GM23338 (cell line): Measurements from ENCODE around the gene CYP2E1. TPM values are rescaled to one million over a fixed set of nuclear protein-coding genes. Genes with fewer than 3 reads are reported as not detected.

Experiments used
- ATAC-seq: fragments of 200-7000 bp; cut with Tn5 transposase; 3 replicates; pipeline ENCODE4 v1.9.1; 2020
- DNase-seq: peaks from one replicate; pipeline ENCODE4 v3.0.0-alpha.2; 2015; ENCODE audit warnings: low spot score
- H2AFZ ChIP-seq: fragments of 200-600 bp; sonication (generic); 2 replicates; pipeline ENCODE4 v1.8.0; 2016; ENCODE audit warnings: antibody characterized with exemption, mild to moderate bottlenecking, moderate library complexity
- H3F3A ChIP-seq: fragments of 200-600 bp; sonication (generic); replicated peaks from 2 replicates; pipeline ENCODE4 v1.8.0; 2017; ENCODE audit warnings: antibody characterized with exemption, mixed run types, low read depth
- H3K27ac ChIP-seq: fragments of 200-600 bp; sonication (generic); 2 replicates; pipeline ENCODE4 v1.6.1; 2016; ENCODE audit warnings: low read depth
- H3K27me3 ChIP-seq: fragments of 200-600 bp; sonication (generic); 2 replicates; pipeline ENCODE4 v1.8.0; 2016; ENCODE audit warnings: mild to moderate bottlenecking, mixed run types, moderate library complexity; ENCODE audit not compliant: insufficient read depth
- H3K36me3 ChIP-seq: fragments of 200-600 bp; sonication (generic); 2 replicates; pipeline ENCODE4 v1.8.0; 2016; ENCODE audit warnings: mild to moderate bottlenecking; ENCODE audit not compliant: insufficient read depth
- H3K4me1 ChIP-seq: fragments of 200-600 bp; sonication (generic); 2 replicates; pipeline ENCODE4 v1.8.0; 2016; ENCODE audit warnings: mild to moderate bottlenecking, moderate library complexity; ENCODE audit not compliant: insufficient read depth
- H3K4me2 ChIP-seq: fragments of 200-600 bp; sonication (generic); 2 replicates; pipeline ENCODE4 v1.7.1; 2017; ENCODE audit warnings: mixed run types
- H3K4me3 ChIP-seq: fragments of 200-600 bp; sonication (generic); 2 replicates; pipeline ENCODE4 v1.6.1; 2016; ENCODE audit warnings: mixed run types
- H3K79me2 ChIP-seq: fragments of 200-600 bp; sonication (generic); replicated peaks from 2 replicates; pipeline ENCODE4 v1.8.0; 2017; ENCODE audit warnings: mild to moderate bottlenecking; ENCODE audit not compliant: insufficient read depth
- H3K9me2 ChIP-seq: fragments of 200-600 bp; sonication (generic); 2 replicates; pipeline ENCODE4 v1.8.0; 2017; ENCODE audit not compliant: insufficient read depth
- H4K20me1 ChIP-seq: fragments of 200-600 bp; sonication (generic); replicated peaks from 2 replicates; pipeline ENCODE4 v1.8.0; 2017; ENCODE audit warnings: mild to moderate bottlenecking; ENCODE audit not compliant: insufficient read depth
- H3K27ac Mint-ChIP-seq: 2 replicates; pipeline ENCODE4 v1.8.0; 2020; ENCODE audit warnings: inconsistent platforms, mild to moderate bottlenecking, moderate library complexity, mixed read lengths
- H3K27me3 Mint-ChIP-seq: 3 replicates; pipeline ENCODE4 v1.8.0; 2022; ENCODE audit warnings: low read depth, mild to moderate bottlenecking, moderate library complexity, mixed read lengths, inconsistent platforms; ENCODE audit not compliant: insufficient read depth, poor library complexity
- H3K36me3 Mint-ChIP-seq: 3 replicates; pipeline ENCODE4 v1.8.0; 2021; ENCODE audit warnings: low read depth, mild to moderate bottlenecking, inconsistent platforms, moderate library complexity, mixed read lengths
- H3K4me1 Mint-ChIP-seq: 3 replicates; pipeline ENCODE4 v1.8.0; 2020; ENCODE audit warnings: mild to moderate bottlenecking, inconsistent platforms, mixed read lengths
- H3K4me3 Mint-ChIP-seq: 3 replicates; pipeline ENCODE4 v1.8.0; 2021; ENCODE audit warnings: moderate library complexity, mild to moderate bottlenecking, inconsistent platforms, mixed read lengths
- H3K9me3 Mint-ChIP-seq: 3 replicates; pipeline ENCODE4 v1.8.0; 2020; ENCODE audit warnings: moderate library complexity, mild to moderate bottlenecking, inconsistent platforms, mixed read lengths
- CREB1 ChIP-seq: fragments of 250-450 bp; sonication (Bioruptor Pico); IDR thresholded peaks from 2 replicates; pipeline ENCODE4 v1.5.0; 2020; ENCODE audit warnings: low read depth, mild to moderate bottlenecking, moderate library complexity
- EZH2 ChIP-seq: fragments of 200-600 bp; sonication (generic); IDR thresholded peaks from one replicate; pipeline ENCODE4 v1.8.0; 2017; ENCODE audit warnings: antibody characterized with exemption, mild to moderate bottlenecking, low read depth; ENCODE audit not compliant: unreplicated experiment
- EZH2phosphoT487 ChIP-seq: fragments of 200-600 bp; sonication (generic); IDR thresholded peaks from one replicate; pipeline ENCODE4 v1.8.1; 2018; ENCODE audit warnings: antibody characterized with exemption; ENCODE audit not compliant: unreplicated experiment
- JUNB ChIP-seq: IDR thresholded peaks from one replicate; pipeline ENCODE4 v1.6.1; 2016; ENCODE audit warnings: antibody characterized with exemption; ENCODE audit not compliant: unreplicated experiment
- NANOG ChIP-seq: IDR thresholded peaks from 2 replicates; pipeline ENCODE4 v1.6.1; 2016; ENCODE audit warnings: antibody characterized with exemption, borderline replicate concordance
- STAT1 ChIP-seq: IDR thresholded peaks from one replicate; pipeline ENCODE4 v1.6.1; 2016; ENCODE audit warnings: antibody characterized with exemption; ENCODE audit not compliant: unreplicated experiment
- ZNF114 ChIP-seq: fragments of 250-450 bp; sonication (Bioruptor Pico); IDR thresholded peaks from 2 replicates; pipeline ENCODE4 v1.5.0; 2020; ENCODE audit warnings: mild to moderate bottlenecking, moderate library complexity
- ZNF331 ChIP-seq: fragments of 250-450 bp; sonication (Bioruptor Pico); IDR thresholded peaks from 2 replicates; pipeline ENCODE4 v1.5.0; 2020; ENCODE audit warnings: low read depth, mild to moderate bottlenecking, moderate library complexity
- polyA plus RNA-seq: library from polyadenylated mRNA; unstranded; fragments of >200 nt; fragmentation: Nextera tagmentation; extraction: Ambion mirVana; gene quantifications from 2 replicates; pipeline ENCODE4 v1.2.1, GENCODE V29; 2016
- total RNA-seq: library from RNA; depleted of rRNA; stranded (reverse); fragments of >200 nt; shearing (Covaris generic); gene quantifications from 2 replicates; pipeline ENCODE4 v1.2.3, GENCODE V29; 2014
- TF ChIP-seq, protein P1 (sequence below): IDR thresholded peaks from 2 replicates; pipeline ENCODE4 v1.6.1; 2016; ENCODE audit warnings: antibody characterized with exemption
- TF ChIP-seq, protein P2 (sequence below): IDR thresholded peaks from one replicate; pipeline ENCODE4 v1.6.1; 2018; ENCODE audit warnings: antibody characterized with exemption; ENCODE audit not compliant: unreplicated experiment
- TF ChIP-seq, protein P3 (sequence below), 2 experiments: fragments of 200-600 bp in 1 of 2; sonication (generic) in 1 of 2; conservative IDR thresholded peaks; 2 replicates each; pipeline versions ENCODE4 v1.5.1 to v1.6.1; 2016 to 2017; ENCODE audit warnings: antibody characterized with exemption in 2 of 2, low read depth in 2 of 2, mild to moderate bottlenecking in 2 of 2, moderate library complexity in 1 of 2
- TF ChIP-seq, protein P4 (sequence below): fragments of 250-450 bp; sonication (Bioruptor Pico); IDR thresholded peaks from 2 replicates; pipeline ENCODE4 v1.5.0; 2020; ENCODE audit warnings: mild to moderate bottlenecking, moderate library complexity

The CYP2E1 gene
- total and polyA plus RNA-seq, 2 experiments from 2014 or later, result 0.97 to 2.2 TPM

DNA sequence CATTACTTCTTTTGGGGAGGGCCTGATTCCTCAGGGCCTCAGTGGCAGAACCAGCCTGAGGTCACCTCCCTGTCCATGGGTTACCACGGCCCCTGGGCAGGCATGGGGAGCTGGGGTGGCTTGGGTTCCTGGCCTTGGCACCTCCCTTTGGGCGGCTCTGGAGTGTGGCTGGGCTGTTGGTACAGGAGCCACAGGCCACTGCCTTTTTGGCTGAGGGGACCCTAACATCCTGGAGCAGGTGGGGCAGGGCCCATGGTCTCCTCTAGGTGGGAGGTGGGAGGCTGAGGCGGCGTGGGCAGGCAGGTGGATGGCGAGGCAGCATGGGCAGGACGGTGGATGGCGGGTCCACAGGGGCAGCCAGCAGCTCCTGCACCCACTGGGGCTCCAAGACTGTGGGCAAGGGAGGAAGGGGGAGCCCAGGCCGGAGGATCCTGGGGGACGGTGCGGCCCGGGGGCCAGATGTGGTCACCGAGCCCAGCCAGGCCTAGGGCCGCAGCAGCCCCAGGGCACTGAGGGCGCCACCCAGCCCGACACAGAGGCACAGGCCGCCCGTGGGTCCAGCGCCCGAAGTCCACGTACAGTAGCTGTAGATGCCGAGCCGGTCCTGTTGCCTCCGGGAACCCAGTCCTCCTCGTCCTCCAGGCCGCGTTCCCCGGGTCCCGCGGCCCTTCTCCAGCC, 40.6 kb downstream of the CYP2E1 start:
- Histone ChIP-seq H3F3A (no peaks in the 10 kb centered on the region), H3K4me1 (no peaks in the 10 kb centered on the region), H4K20me1 (no peaks in the 10 kb centered on the region), H3K79me2 (no peaks in the 10 kb centered on the region), H3K27me3 (peaks cover 20% of the 10 kb centered on the region), H2AFZ (no peak overlapping the region), H3K9me2 (no peaks in the 10 kb centered on the region), H3K27ac (no peak overlapping the region), H3K36me3 (no peaks in the 10 kb centered on the region), H3K4me2 (no peak overlapping the region), H3K4me3 (peak overlapping the region; percentile 41; the same call in 1 of the 2 replicates)
- no peak for DNase-seq
- TF ChIP-seq NANOG (no peak), EZH2 (no peak), STAT1 (no peak), ZNF331 (CRISPR knock-in tag) (no peak), JUNB (no peak), CREB1 (CRISPR knock-in tag) (no peak), EZH2phosphoT487 (no peak), ZNF114 (CRISPR knock-in tag) (no peak)
- TF ChIP-seq, protein P1, sequence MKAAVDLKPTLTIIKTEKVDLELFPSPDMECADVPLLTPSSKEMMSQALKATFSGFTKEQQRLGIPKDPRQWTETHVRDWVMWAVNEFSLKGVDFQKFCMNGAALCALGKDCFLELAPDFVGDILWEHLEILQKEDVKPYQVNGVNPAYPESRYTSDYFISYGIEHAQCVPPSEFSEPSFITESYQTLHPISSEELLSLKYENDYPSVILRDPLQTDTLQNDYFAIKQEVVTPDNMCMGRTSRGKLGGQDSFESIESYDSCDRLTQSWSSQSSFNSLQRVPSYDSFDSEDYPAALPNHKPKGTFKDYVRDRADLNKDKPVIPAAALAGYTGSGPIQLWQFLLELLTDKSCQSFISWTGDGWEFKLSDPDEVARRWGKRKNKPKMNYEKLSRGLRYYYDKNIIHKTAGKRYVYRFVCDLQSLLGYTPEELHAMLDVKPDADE, result no peak
- TF ChIP-seq, protein P2, sequence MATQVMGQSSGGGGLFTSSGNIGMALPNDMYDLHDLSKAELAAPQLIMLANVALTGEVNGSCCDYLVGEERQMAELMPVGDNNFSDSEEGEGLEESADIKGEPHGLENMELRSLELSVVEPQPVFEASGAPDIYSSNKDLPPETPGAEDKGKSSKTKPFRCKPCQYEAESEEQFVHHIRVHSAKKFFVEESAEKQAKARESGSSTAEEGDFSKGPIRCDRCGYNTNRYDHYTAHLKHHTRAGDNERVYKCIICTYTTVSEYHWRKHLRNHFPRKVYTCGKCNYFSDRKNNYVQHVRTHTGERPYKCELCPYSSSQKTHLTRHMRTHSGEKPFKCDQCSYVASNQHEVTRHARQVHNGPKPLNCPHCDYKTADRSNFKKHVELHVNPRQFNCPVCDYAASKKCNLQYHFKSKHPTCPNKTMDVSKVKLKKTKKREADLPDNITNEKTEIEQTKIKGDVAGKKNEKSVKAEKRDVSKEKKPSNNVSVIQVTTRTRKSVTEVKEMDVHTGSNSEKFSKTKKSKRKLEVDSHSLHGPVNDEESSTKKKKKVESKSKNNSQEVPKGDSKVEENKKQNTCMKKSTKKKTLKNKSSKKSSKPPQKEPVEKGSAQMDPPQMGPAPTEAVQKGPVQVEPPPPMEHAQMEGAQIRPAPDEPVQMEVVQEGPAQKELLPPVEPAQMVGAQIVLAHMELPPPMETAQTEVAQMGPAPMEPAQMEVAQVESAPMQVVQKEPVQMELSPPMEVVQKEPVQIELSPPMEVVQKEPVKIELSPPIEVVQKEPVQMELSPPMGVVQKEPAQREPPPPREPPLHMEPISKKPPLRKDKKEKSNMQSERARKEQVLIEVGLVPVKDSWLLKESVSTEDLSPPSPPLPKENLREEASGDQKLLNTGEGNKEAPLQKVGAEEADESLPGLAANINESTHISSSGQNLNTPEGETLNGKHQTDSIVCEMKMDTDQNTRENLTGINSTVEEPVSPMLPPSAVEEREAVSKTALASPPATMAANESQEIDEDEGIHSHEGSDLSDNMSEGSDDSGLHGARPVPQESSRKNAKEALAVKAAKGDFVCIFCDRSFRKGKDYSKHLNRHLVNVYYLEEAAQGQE, result no peak
- TF ChIP-seq, protein P3, sequence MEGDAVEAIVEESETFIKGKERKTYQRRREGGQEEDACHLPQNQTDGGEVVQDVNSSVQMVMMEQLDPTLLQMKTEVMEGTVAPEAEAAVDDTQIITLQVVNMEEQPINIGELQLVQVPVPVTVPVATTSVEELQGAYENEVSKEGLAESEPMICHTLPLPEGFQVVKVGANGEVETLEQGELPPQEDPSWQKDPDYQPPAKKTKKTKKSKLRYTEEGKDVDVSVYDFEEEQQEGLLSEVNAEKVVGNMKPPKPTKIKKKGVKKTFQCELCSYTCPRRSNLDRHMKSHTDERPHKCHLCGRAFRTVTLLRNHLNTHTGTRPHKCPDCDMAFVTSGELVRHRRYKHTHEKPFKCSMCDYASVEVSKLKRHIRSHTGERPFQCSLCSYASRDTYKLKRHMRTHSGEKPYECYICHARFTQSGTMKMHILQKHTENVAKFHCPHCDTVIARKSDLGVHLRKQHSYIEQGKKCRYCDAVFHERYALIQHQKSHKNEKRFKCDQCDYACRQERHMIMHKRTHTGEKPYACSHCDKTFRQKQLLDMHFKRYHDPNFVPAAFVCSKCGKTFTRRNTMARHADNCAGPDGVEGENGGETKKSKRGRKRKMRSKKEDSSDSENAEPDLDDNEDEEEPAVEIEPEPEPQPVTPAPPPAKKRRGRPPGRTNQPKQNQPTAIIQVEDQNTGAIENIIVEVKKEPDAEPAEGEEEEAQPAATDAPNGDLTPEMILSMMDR (conservative IDR thresholded peaks at IDR 0.05; ENCODE audit: low read depth in 2 of 2), result no peak
- TF ChIP-seq, protein P4, sequence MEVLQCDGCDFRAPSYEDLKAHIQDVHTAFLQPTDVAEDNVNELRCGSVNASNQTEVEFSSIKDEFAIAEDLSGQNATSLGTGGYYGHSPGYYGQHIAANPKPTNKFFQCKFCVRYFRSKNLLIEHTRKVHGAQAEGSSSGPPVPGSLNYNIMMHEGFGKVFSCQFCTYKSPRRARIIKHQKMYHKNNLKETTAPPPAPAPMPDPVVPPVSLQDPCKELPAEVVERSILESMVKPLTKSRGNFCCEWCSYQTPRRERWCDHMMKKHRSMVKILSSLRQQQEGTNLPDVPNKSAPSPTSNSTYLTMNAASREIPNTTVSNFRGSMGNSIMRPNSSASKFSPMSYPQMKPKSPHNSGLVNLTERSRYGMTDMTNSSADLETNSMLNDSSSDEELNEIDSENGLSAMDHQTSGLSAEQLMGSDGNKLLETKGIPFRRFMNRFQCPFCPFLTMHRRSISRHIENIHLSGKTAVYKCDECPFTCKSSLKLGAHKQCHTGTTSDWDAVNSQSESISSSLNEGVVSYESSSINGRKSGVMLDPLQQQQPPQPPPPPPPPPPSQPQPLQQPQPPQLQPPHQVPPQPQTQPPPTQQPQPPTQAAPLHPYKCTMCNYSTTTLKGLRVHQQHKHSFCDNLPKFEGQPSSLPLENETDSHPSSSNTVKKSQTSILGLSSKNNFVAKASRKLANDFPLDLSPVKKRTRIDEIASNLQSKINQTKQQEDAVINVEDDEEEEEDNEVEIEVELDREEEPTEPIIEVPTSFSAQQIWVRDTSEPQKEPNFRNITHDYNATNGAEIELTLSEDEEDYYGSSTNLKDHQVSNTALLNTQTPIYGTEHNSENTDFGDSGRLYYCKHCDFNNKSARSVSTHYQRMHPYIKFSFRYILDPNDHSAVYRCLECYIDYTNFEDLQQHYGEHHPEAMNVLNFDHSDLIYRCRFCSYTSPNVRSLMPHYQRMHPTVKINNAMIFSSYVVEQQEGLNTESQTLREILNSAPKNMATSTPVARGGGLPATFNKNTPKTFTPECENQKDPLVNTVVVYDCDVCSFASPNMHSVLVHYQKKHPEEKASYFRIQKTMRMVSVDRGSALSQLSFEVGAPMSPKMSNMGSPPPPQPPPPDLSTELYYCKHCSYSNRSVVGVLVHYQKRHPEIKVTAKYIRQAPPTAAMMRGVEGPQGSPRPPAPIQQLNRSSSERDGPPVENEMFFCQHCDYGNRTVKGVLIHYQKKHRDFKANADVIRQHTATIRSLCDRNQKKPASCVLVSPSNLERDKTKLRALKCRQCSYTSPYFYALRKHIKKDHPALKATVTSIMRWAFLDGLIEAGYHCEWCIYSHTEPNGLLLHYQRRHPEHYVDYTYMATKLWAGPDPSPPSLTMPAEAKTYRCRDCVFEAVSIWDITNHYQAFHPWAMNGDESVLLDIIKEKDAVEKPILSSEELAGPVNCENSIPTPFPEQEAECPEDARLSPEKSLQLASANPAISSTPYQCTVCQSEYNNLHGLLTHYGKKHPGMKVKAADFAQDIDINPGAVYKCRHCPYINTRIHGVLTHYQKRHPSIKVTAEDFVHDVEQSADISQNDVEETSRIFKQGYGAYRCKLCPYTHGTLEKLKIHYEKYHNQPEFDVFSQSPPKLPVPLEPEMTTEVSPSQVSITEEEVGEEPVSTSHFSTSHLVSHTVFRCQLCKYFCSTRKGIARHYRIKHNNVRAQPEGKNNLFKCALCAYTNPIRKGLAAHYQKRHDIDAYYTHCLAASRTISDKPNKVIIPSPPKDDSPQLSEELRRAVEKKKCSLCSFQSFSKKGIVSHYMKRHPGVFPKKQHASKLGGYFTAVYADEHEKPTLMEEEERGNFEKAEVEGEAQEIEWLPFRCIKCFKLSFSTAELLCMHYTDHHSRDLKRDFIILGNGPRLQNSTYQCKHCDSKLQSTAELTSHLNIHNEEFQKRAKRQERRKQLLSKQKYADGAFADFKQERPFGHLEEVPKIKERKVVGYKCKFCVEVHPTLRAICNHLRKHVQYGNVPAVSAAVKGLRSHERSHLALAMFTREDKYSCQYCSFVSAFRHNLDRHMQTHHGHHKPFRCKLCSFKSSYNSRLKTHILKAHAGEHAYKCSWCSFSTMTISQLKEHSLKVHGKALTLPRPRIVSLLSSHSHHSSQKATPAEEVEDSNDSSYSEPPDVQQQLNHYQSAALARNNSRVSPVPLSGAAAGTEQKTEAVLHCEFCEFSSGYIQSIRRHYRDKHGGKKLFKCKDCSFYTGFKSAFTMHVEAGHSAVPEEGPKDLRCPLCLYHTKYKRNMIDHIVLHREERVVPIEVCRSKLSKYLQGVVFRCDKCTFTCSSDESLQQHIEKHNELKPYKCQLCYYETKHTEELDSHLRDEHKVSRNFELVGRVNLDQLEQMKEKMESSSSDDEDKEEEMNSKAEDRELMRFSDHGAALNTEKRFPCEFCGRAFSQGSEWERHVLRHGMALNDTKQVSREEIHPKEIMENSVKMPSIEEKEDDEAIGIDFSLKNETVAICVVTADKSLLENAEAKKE (CRISPR knock-in tag), result no peak
- Mint-ChIP-seq H3K27ac (no peak overlapping the region), H3K27me3 (peaks cover 16% of the 10 kb centered on the region), H3K36me3 (no peaks in the 10 kb centered on the region; the same call in 2 of the 3 replicates), H3K9me3 (peaks cover 24% of the 10 kb centered on the region), H3K4me1 (no peaks in the 10 kb centered on the region), H3K4me3 (no peak overlapping the region)
- no peak for ATAC-seq
